GM23338 (cell line): ENCODE results near the gene UBR2. TPM values are rescaled to one million over a fixed set of nuclear protein-coding genes. Genes with fewer than 3 reads are reported as not detected.

ENCODE experiments used
- ATAC-seq: fragments of 200-7000 bp; cut with Tn5 transposase; 3 replicates; pipeline ENCODE4 v1.9.1; 2020
- DNase-seq: peaks from one replicate; pipeline ENCODE4 v3.0.0-alpha.2; 2015; ENCODE audit warnings: low spot score
- H2AFZ ChIP-seq: fragments of 200-600 bp; sonication (generic); 2 replicates; pipeline ENCODE4 v1.8.0; 2016; ENCODE audit warnings: antibody characterized with exemption, mild to moderate bottlenecking, moderate library complexity
- H3F3A ChIP-seq: fragments of 200-600 bp; sonication (generic); replicated peaks from 2 replicates; pipeline ENCODE4 v1.8.0; 2017; ENCODE audit warnings: antibody characterized with exemption, mixed run types, low read depth
- H3K27ac ChIP-seq: fragments of 200-600 bp; sonication (generic); 2 replicates; pipeline ENCODE4 v1.6.1; 2016; ENCODE audit warnings: low read depth
- H3K27me3 ChIP-seq: fragments of 200-600 bp; sonication (generic); 2 replicates; pipeline ENCODE4 v1.8.0; 2016; ENCODE audit warnings: mild to moderate bottlenecking, mixed run types, moderate library complexity; ENCODE audit not compliant: insufficient read depth
- H3K36me3 ChIP-seq: fragments of 200-600 bp; sonication (generic); 2 replicates; pipeline ENCODE4 v1.8.0; 2016; ENCODE audit warnings: mild to moderate bottlenecking; ENCODE audit not compliant: insufficient read depth
- H3K4me1 ChIP-seq: fragments of 200-600 bp; sonication (generic); 2 replicates; pipeline ENCODE4 v1.8.0; 2016; ENCODE audit warnings: mild to moderate bottlenecking, moderate library complexity; ENCODE audit not compliant: insufficient read depth
- H3K4me2 ChIP-seq: fragments of 200-600 bp; sonication (generic); 2 replicates; pipeline ENCODE4 v1.7.1; 2017; ENCODE audit warnings: mixed run types
- H3K4me3 ChIP-seq: fragments of 200-600 bp; sonication (generic); 2 replicates; pipeline ENCODE4 v1.6.1; 2016; ENCODE audit warnings: mixed run types
- H3K79me2 ChIP-seq: fragments of 200-600 bp; sonication (generic); replicated peaks from 2 replicates; pipeline ENCODE4 v1.8.0; 2017; ENCODE audit warnings: mild to moderate bottlenecking; ENCODE audit not compliant: insufficient read depth
- H3K9me2 ChIP-seq: fragments of 200-600 bp; sonication (generic); 2 replicates; pipeline ENCODE4 v1.8.0; 2017; ENCODE audit not compliant: insufficient read depth
- H4K20me1 ChIP-seq: fragments of 200-600 bp; sonication (generic); replicated peaks from 2 replicates; pipeline ENCODE4 v1.8.0; 2017; ENCODE audit warnings: mild to moderate bottlenecking; ENCODE audit not compliant: insufficient read depth
- H3K27ac Mint-ChIP-seq: 2 replicates; pipeline ENCODE4 v1.8.0; 2020; ENCODE audit warnings: inconsistent platforms, mild to moderate bottlenecking, moderate library complexity, mixed read lengths
- H3K27me3 Mint-ChIP-seq: 3 replicates; pipeline ENCODE4 v1.8.0; 2022; ENCODE audit warnings: low read depth, mild to moderate bottlenecking, moderate library complexity, mixed read lengths, inconsistent platforms; ENCODE audit not compliant: insufficient read depth, poor library complexity
- H3K36me3 Mint-ChIP-seq: 3 replicates; pipeline ENCODE4 v1.8.0; 2021; ENCODE audit warnings: low read depth, mild to moderate bottlenecking, inconsistent platforms, moderate library complexity, mixed read lengths
- H3K4me1 Mint-ChIP-seq: 3 replicates; pipeline ENCODE4 v1.8.0; 2020; ENCODE audit warnings: mild to moderate bottlenecking, inconsistent platforms, mixed read lengths
- H3K4me3 Mint-ChIP-seq: 3 replicates; pipeline ENCODE4 v1.8.0; 2021; ENCODE audit warnings: moderate library complexity, mild to moderate bottlenecking, inconsistent platforms, mixed read lengths
- H3K9me3 Mint-ChIP-seq: 3 replicates; pipeline ENCODE4 v1.8.0; 2020; ENCODE audit warnings: moderate library complexity, mild to moderate bottlenecking, inconsistent platforms, mixed read lengths
- CREB1 ChIP-seq: fragments of 250-450 bp; sonication (Bioruptor Pico); IDR thresholded peaks from 2 replicates; pipeline ENCODE4 v1.5.0; 2020; ENCODE audit warnings: low read depth, mild to moderate bottlenecking, moderate library complexity
- CTCF ChIP-seq, 2 experiments: fragments of 200-600 bp in 1 of 2; sonication (generic) in 1 of 2; conservative IDR thresholded peaks; 2 replicates each; pipeline versions ENCODE4 v1.5.1 to v1.6.1; 2016 to 2017; ENCODE audit warnings: antibody characterized with exemption in 2 of 2, low read depth in 2 of 2, mild to moderate bottlenecking in 2 of 2, moderate library complexity in 1 of 2
- ETS1 ChIP-seq: IDR thresholded peaks from 2 replicates; pipeline ENCODE4 v1.6.1; 2016; ENCODE audit warnings: antibody characterized with exemption
- EZH2 ChIP-seq: fragments of 200-600 bp; sonication (generic); IDR thresholded peaks from one replicate; pipeline ENCODE4 v1.8.0; 2017; ENCODE audit warnings: antibody characterized with exemption, mild to moderate bottlenecking, low read depth; ENCODE audit not compliant: unreplicated experiment
- JUNB ChIP-seq: IDR thresholded peaks from one replicate; pipeline ENCODE4 v1.6.1; 2016; ENCODE audit warnings: antibody characterized with exemption; ENCODE audit not compliant: unreplicated experiment
- NANOG ChIP-seq: IDR thresholded peaks from 2 replicates; pipeline ENCODE4 v1.6.1; 2016; ENCODE audit warnings: antibody characterized with exemption, borderline replicate concordance
- POLR2AphosphoS5 ChIP-seq: IDR thresholded peaks from 2 replicates; pipeline ENCODE4 v1.6.1; 2016; ENCODE audit warnings: antibody characterized with exemption, low read depth
- REST ChIP-seq: IDR thresholded peaks from one replicate; pipeline ENCODE4 v1.6.1; 2018; ENCODE audit warnings: antibody characterized with exemption; ENCODE audit not compliant: unreplicated experiment
- STAT1 ChIP-seq: IDR thresholded peaks from one replicate; pipeline ENCODE4 v1.6.1; 2016; ENCODE audit warnings: antibody characterized with exemption; ENCODE audit not compliant: unreplicated experiment
- ZNF114 ChIP-seq: fragments of 250-450 bp; sonication (Bioruptor Pico); IDR thresholded peaks from 2 replicates; pipeline ENCODE4 v1.5.0; 2020; ENCODE audit warnings: mild to moderate bottlenecking, moderate library complexity
- ZNF331 ChIP-seq: fragments of 250-450 bp; sonication (Bioruptor Pico); IDR thresholded peaks from 2 replicates; pipeline ENCODE4 v1.5.0; 2020; ENCODE audit warnings: low read depth, mild to moderate bottlenecking, moderate library complexity
- ZNF462 ChIP-seq: fragments of 250-450 bp; sonication (Bioruptor Pico); IDR thresholded peaks from 2 replicates; pipeline ENCODE4 v1.5.0; 2020; ENCODE audit warnings: mild to moderate bottlenecking, moderate library complexity
- polyA plus RNA-seq: library from polyadenylated mRNA; unstranded; fragments of >200 nt; fragmentation: Nextera tagmentation; extraction: Ambion mirVana; gene quantifications from 2 replicates; pipeline ENCODE4 v1.2.1, GENCODE V29; 2016
- total RNA-seq: library from RNA; depleted of rRNA; stranded (reverse); fragments of >200 nt; shearing (Covaris generic); gene quantifications from 2 replicates; pipeline ENCODE4 v1.2.3, GENCODE V29; 2014

Gene UBR2
- total and polyA plus RNA-seq, 2 experiments from 2014 or later, result 6.7 to 21.2 TPM

GRCh38 chr6:42545226-42545773, 18.5 kb upstream of the UBR2 start:
- H3K4me3 Mint-ChIP-seq, result no peak overlapping the region
- peaks cover 10% of the 10 kb centered on the region for H3K4me1 Mint-ChIP-seq
- Histone ChIP-seq H3K4me2 (no peak overlapping the region), H3K79me2 (no peaks in the 10 kb centered on the region), H3K27me3 (no peaks in the 10 kb centered on the region), H3F3A (no peaks in the 10 kb centered on the region), H2AFZ (no peak overlapping the region), H3K9me2 (peaks cover 4% of the 10 kb centered on the region; the same call in 1 of the 2 replicates), H3K36me3 (no peaks in the 10 kb centered on the region), H3K27ac (no peak overlapping the region), H3K4me3 (no peak overlapping the region), H3K4me1 (0 out of 2 replicates have a peak, but pooled peaks cover 5% of the 10 kb centered on the region), H4K20me1 (no peaks in the 10 kb centered on the region)
- DNase-seq (no peak), ATAC-seq (no peak)
- no peaks in the 10 kb centered on the region for H3K9me3 Mint-ChIP-seq
- H3K27ac Mint-ChIP-seq, result no peak overlapping the region
- H3K27me3 Mint-ChIP-seq, result peaks cover 4% of the 10 kb centered on the region
- H3K36me3 Mint-ChIP-seq, result no peaks in the 10 kb centered on the region
- TF ChIP-seq EZH2 (no peak), STAT1 (no peak), CTCF (conservative IDR thresholded peaks at IDR 0.05; ENCODE audit: low read depth in 2 of 2) (no peak), NANOG (no peak), CREB1 (CRISPR knock-in tag) (no peak), REST (no peak), ZNF331 (CRISPR knock-in tag) (no peak), POLR2AphosphoS5 (no peak), JUNB (no peak), ETS1 (no peak), ZNF462 (CRISPR knock-in tag) (no peak), ZNF114 (CRISPR knock-in tag) (no peak)
